ENCODE measurements around the gene SRPK2.

- no peak for TF ChIP-seq POLR2A (IDR thresholded peaks at IDR 0.05)
- no peak for TF ChIP-seq CTCF (IDR thresholded peaks at IDR 0.05)
Measured at GRCh38 chr7:105188201-105188600, 200.5 kb downstream of the SRPK2 start.

Data from testis (tissue), 2 donors.